HEK293 (cell line): ENCODE data around the gene TNIK.

Experiments
- CTCF ChIA-PET: fragments of 350-600 bp; formaldehyde crosslinking; extraction: SDS; loops from one replicate; lab custom pipeline; 2021; ENCODE audit warnings: antibody characterized with exemption; lab: Yijun Ruan, JAX
- POLR2A ChIA-PET: fragments of 300-600 bp; formaldehyde crosslinking; extraction: SDS; loops from one replicate; lab custom pipeline; 2020; ENCODE audit warnings: antibody characterized with exemption, inconsistent platforms; lab: Yijun Ruan, JAX
- H3K27ac ChIP-seq: fragments of 200-500 bp; sonication (Bioruptor generic); 2 replicates; pipeline ENCODE4 v1.5.1; 2014; ENCODE audit warnings: low read depth, low read length, control low read depth, inconsistent platforms; ENCODE audit errors: extremely low read depth
- H3K36me3 ChIP-seq, 2 experiments: fragments of 200-500 bp in 1 of 2; sonication (Bioruptor generic) in 1 of 2; 1 replicate in 1 of 2; 2 replicates in 1 of 2; pipeline ENCODE4 v1.5.1; 2014 to 2017; ENCODE audit warnings: inconsistent platforms in 2 of 2, low read length in 2 of 2; ENCODE audit not compliant: control insufficient read depth in 2 of 2, insufficient read depth in 1 of 2
- H3K4me1 ChIP-seq: fragments of 200-500 bp; sonication (Bioruptor generic); 2 replicates; pipeline ENCODE4 v1.5.1; 2014; ENCODE audit warnings: mild to moderate bottlenecking, low read length, inconsistent platforms; ENCODE audit not compliant: control insufficient read depth, insufficient read depth
- H3K4me3 ChIP-seq: 2 replicates; pipeline ENCODE4 v1.5.1; 2011; ENCODE audit warnings: low read depth, mild to moderate bottlenecking, control low read depth, low read length, moderate library complexity
- H3K9me3 ChIP-seq: fragments of 200-500 bp; sonication (Bioruptor generic); 2 replicates; pipeline ENCODE4 v1.5.1; 2014; ENCODE audit warnings: low read depth, low read length, inconsistent platforms; ENCODE audit not compliant: control insufficient read depth, insufficient read depth
- BCL11B ChIP-seq: fragments of 450-650 bp; formaldehyde crosslinking; IDR thresholded peaks from 2 replicates; pipeline ENCODE4 v1.5.1; 2016; ENCODE audit warnings: low read depth, missing biosample characterization, missing genetic modification characterization
- MZF1 ChIP-seq: fragments of 450-650 bp; formaldehyde crosslinking; IDR thresholded peaks from 2 replicates; pipeline ENCODE4 v1.5.1; 2017; ENCODE audit warnings: missing biosample characterization, missing genetic modification characterization, borderline replicate concordance
- ZBTB17 ChIP-seq: fragments of 450-650 bp; formaldehyde crosslinking; IDR thresholded peaks from 2 replicates; pipeline ENCODE4 v1.5.1; 2016; ENCODE audit warnings: missing biosample characterization, missing genetic modification characterization
- ZBTB48 ChIP-seq: fragments of 450-650 bp; formaldehyde crosslinking; IDR thresholded peaks from 2 replicates; pipeline ENCODE4 v1.5.1; 2016; ENCODE audit warnings: missing biosample characterization, missing genetic modification characterization
- ZIC2 ChIP-seq: fragments of 450-650 bp; formaldehyde crosslinking; IDR thresholded peaks from 2 replicates; pipeline ENCODE4 v1.5.1; 2016; ENCODE audit warnings: missing biosample characterization, missing genetic modification characterization
- ZNF423 ChIP-seq: fragments of 450-650 bp; formaldehyde crosslinking; IDR thresholded peaks from 2 replicates; pipeline ENCODE4 v1.5.1; 2016; ENCODE audit warnings: missing biosample characterization, missing genetic modification characterization
- ZNF600 ChIP-seq: fragments of 450-650 bp; formaldehyde crosslinking; IDR thresholded peaks from 2 replicates; pipeline ENCODE4 v1.5.1; 2016; ENCODE audit warnings: missing biosample characterization, missing genetic modification characterization
- ZNF624 ChIP-seq: fragments of 450-650 bp; formaldehyde crosslinking; IDR thresholded peaks from 2 replicates; pipeline ENCODE4 v1.5.1; 2017; ENCODE audit warnings: missing biosample characterization, missing genetic modification characterization
- ZNF629 ChIP-seq: fragments of 450-650 bp; formaldehyde crosslinking; IDR thresholded peaks from 2 replicates; pipeline ENCODE4 v1.5.1; 2017; ENCODE audit warnings: missing biosample characterization, missing genetic modification characterization
- ZNF701 ChIP-seq: fragments of 450-650 bp; formaldehyde crosslinking; IDR thresholded peaks from 2 replicates; pipeline ENCODE4 v1.5.1; 2016; ENCODE audit warnings: missing biosample characterization, missing genetic modification characterization
- ZNF747 ChIP-seq: fragments of 450-650 bp; formaldehyde crosslinking; IDR thresholded peaks from 2 replicates; pipeline ENCODE4 v1.5.1; 2016; ENCODE audit warnings: missing biosample characterization, missing genetic modification characterization
- TF ChIP-seq, protein P1 (sequence below): fragments of 450-650 bp; formaldehyde crosslinking; conservative IDR thresholded peaks from 2 replicates; pipeline ENCODE4 v1.5.1; 2016; ENCODE audit warnings: low read depth, missing biosample characterization, missing genetic modification characterization
- TF ChIP-seq, protein P2 (sequence below): fragments of 450-650 bp; formaldehyde crosslinking; IDR thresholded peaks from 2 replicates; pipeline ENCODE4 v1.5.1; 2016; ENCODE audit warnings: missing biosample characterization, missing genetic modification characterization, low read depth
- TF ChIP-seq, protein P3 (sequence below): fragments of 450-650 bp; formaldehyde crosslinking; IDR thresholded peaks from 2 replicates; pipeline ENCODE4 v1.5.1; 2017; ENCODE audit warnings: missing biosample characterization, missing genetic modification characterization

The TNIK gene

DNA sequence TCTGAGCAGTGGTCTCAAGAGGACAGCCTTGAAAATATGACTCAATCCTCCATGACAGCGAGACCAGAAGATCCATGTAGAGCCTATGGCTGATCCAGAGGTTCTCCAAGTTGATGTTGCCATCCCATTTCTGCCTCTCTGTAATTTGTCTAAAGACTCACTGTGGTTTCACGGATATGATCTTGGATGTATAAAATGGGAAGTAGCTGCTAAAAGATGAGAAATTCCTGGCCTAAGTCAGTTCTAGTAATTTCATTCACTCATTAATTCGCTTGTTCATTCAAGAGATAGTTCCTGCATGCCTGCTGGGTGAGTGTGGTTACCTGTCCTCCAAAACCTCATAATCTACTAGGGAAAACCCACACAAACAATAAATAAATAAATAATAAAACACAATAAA is 145.9 kb downstream of the TNIK start (continued):
- TF ChIP-seq, protein P1, sequence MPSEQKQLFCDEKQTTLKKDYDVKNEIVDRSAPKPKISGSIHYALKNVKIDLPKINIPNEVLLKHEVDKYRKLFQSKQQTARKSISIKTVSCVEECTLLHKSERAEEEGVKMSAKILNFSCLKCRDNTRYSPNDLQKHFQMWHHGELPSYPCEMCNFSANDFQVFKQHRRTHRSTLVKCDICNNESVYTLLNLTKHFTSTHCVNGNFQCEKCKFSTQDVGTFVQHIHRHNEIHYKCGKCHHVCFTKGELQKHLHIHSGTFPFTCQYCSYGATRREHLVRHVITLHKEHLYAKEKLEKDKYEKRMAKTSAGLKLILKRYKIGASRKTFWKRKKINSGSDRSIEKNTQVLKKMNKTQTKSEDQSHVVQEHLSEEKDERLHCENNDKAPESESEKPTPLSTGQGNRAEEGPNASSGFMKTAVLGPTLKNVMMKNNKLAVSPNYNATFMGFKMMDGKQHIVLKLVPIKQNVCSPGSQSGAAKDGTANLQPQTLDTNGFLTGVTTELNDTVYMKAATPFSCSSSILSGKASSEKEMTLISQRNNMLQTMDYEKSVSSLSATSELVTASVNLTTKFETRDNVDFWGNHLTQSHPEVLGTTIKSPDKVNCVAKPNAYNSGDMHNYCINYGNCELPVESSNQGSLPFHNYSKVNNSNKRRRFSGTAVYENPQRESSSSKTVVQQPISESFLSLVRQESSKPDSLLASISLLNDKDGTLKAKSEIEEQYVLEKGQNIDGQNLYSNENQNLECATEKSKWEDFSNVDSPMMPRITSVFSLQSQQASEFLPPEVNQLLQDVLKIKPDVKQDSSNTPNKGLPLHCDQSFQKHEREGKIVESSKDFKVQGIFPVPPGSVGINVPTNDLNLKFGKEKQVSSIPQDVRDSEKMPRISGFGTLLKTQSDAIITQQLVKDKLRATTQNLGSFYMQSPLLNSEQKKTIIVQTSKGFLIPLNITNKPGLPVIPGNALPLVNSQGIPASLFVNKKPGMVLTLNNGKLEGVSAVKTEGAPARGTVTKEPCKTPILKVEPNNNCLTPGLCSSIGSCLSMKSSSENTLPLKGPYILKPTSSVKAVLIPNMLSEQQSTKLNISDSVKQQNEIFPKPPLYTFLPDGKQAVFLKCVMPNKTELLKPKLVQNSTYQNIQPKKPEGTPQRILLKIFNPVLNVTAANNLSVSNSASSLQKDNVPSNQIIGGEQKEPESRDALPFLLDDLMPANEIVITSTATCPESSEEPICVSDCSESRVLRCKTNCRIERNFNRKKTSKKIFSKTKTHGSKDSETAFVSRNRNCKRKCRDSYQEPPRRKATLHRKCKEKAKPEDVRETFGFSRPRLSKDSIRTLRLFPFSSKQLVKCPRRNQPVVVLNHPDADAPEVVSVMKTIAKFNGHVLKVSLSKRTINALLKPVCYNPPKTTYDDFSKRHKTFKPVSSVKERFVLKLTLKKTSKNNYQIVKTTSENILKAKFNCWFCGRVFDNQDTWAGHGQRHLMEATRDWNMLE (tag by site-specific recombination), result no peak
- TF ChIP-seq MZF1 (tag by site-specific recombination), result no peak
- no peak for TF ChIP-seq BCL11B (tag by site-specific recombination)
- TF ChIP-seq ZNF747 (tag by site-specific recombination), result no peak

DNA sequence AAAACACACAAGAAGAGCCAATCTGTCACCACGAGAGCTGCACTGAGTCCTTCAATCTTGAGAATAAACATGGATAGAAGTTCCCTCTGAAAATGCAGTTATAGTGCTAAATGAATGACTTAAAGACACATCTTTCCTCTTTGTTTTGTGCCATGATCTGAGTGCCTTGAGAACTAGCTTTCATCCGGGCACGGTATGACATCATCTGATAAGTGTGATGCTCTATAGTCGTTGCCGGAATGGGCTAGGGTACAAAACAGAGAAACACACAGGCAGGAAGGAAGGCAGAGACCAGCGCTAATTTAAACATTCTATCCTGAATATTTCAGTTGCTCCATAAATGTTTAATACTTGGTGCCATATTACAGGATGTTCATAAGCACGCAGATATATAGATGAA is 146.5 kb downstream of the TNIK start:
- Histone ChIP-seq H3K4me3 (no peak overlapping the region), H3K4me1 (peaks cover 7% of the 10 kb centered on the region), H3K27ac (no peak overlapping the region), H3K9me3 (no peaks in the 10 kb centered on the region), H3K36me3 (no peaks in the 10 kb centered on the region)
- CTCF ChIA-PET, result interaction anchor here (0.6 kb wide), 1 partner anchor 256 kb away, joined by 4 read pairs; no protein-coding TSS in a partner anchor
- TF ChIP-seq ZBTB17 (0 out of 2 replicates have a peak, but pooled peaks have one; percentile 10), ZNF423 (tag by site-specific recombination) (no peak), ZNF600 (tag by site-specific recombination) (no peak), ZBTB48 (tag by site-specific recombination) (no peak), ZNF629 (tag by site-specific recombination) (peak; percentile 47), ZNF701 (tag by site-specific recombination) (no peak)
- TF ChIP-seq, protein P2, sequence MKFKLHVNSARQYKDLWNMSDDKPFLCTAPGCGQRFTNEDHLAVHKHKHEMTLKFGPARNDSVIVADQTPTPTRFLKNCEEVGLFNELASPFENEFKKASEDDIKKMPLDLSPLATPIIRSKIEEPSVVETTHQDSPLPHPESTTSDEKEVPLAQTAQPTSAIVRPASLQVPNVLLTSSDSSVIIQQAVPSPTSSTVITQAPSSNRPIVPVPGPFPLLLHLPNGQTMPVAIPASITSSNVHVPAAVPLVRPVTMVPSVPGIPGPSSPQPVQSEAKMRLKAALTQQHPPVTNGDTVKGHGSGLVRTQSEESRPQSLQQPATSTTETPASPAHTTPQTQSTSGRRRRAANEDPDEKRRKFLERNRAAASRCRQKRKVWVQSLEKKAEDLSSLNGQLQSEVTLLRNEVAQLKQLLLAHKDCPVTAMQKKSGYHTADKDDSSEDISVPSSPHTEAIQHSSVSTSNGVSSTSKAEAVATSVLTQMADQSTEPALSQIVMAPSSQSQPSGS, result peak; percentile 87
- POLR2A ChIA-PET, result no interaction called here

DNA sequence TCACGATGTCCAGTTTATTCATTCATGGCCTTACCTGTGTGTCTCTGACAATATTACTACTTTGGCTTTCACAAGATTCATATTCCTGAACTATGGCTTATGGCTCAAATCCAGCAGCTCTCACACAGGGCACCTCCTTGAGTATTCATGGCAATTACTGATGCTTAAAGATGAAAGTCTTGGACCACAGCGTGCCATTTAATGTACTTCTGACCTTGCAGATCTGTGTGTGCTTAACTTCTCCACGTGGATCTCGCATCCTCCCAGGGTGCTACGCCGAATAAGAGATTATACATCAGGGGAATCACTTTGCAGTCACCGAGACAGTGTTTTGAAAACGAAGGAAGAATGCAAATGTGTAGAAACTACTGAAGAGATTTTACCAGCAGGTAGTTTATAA is 147.5 kb downstream of the TNIK start:
- CTCF ChIA-PET, result no interaction called here
- TF ChIP-seq, protein P3, sequence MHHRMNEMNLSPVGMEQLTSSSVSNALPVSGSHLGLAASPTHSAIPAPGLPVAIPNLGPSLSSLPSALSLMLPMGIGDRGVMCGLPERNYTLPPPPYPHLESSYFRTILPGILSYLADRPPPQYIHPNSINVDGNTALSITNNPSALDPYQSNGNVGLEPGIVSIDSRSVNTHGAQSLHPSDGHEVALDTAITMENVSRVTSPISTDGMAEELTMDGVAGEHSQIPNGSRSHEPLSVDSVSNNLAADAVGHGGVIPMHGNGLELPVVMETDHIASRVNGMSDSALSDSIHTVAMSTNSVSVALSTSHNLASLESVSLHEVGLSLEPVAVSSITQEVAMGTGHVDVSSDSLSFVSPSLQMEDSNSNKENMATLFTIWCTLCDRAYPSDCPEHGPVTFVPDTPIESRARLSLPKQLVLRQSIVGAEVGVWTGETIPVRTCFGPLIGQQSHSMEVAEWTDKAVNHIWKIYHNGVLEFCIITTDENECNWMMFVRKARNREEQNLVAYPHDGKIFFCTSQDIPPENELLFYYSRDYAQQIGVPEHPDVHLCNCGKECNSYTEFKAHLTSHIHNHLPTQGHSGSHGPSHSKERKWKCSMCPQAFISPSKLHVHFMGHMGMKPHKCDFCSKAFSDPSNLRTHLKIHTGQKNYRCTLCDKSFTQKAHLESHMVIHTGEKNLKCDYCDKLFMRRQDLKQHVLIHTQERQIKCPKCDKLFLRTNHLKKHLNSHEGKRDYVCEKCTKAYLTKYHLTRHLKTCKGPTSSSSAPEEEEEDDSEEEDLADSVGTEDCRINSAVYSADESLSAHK (tag by site-specific recombination), result no peak
- TF ChIP-seq ZIC2 (tag by site-specific recombination) (peak; percentile 15; the same call in 1 of the 2 replicates), ZNF624 (no peak)
- POLR2A ChIA-PET, result interaction anchor here (1.0 kb wide), 1 partner anchor 33 kb away, joined by 4 read pairs; no protein-coding TSS in a partner anchor

More for the DNA sequence above, 147.5 kb downstream of the TNIK start:
- Histone ChIP-seq H3K4me3 (no peak overlapping the region), H3K36me3 (no peaks in the 10 kb centered on the region), H3K27ac (no peak overlapping the region), H3K4me1 (peaks cover 7% of the 10 kb centered on the region), H3K9me3 (no peaks in the 10 kb centered on the region)
